Transverse colon (tissue), 4 donors: ENCODE results near the gene METTL9.

Source experiments
- CTCF ChIP-seq, 5 experiments: fragments of 200-600 bp in 3 of 5; fragments of 450-650 bp in 2 of 5; sonication (generic) in 3 of 5; IDR thresholded peaks; 1 replicate in 2 of 5; 2 replicates in 3 of 5; pipeline ENCODE4 v1.5.1; 2016 to 2017; ENCODE audit warnings: antibody characterized with exemption in 5 of 5, inconsistent platforms in 3 of 5, mild to moderate bottlenecking in 2 of 5, moderate library complexity in 1 of 5
- EP300 ChIP-seq: sonication (generic); formaldehyde crosslinking; IDR thresholded peaks from one replicate; pipeline ENCODE4 v1.6.1; 2017; ENCODE audit warnings: antibody characterized with exemption, low read depth
- POLR2A ChIP-seq: fragments of 450-650 bp; IDR thresholded peaks from one replicate; pipeline ENCODE4 v1.6.1; 2016; ENCODE audit warnings: antibody characterized with exemption, mild to moderate bottlenecking, moderate library complexity
- POLR2AphosphoS5 ChIP-seq, 3 donors: sonication (generic); formaldehyde crosslinking; IDR thresholded peaks; one replicate each; pipeline ENCODE4 v1.6.1; 2016; ENCODE audit warnings: antibody characterized with exemption in 3 of 3

- TF ChIP-seq CTCF (IDR thresholded peaks at IDR 0.05) (no peak), POLR2A (no peak), POLR2AphosphoS5 (IDR thresholded peaks at IDR 0.05) (no peak), EP300 (no peak)
Observed at GRCh38 chr16:21622545-21622944, 23.2 kb downstream of the METTL9 start.
